HG03460 (cell line): ENCODE results near the gene DGCR8.

Source experiments
- ATAC-seq: cut with Tn5 transposase; IDR thresholded peaks from one replicate; pipeline ENCODE4 v1.9.1; 2021; ENCODE audit not compliant: unreplicated experiment

DGCR8 gene

GRCh38 chr22:20089226-20089976, 9.4 kb downstream of the DGCR8 start:
- ATAC-seq: no peak

- ATAC-seq: no peak
Measured at GRCh38 chr22:20089977-20090729, 10.1 kb downstream of the DGCR8 start.

- ATAC-seq: no peak
Measured at GRCh38 chr22:20090730-20091240, 10.7 kb downstream of the DGCR8 start.

- no peak for ATAC-seq
Measured at GRCh38 chr22:20091690-20092476, 11.8 kb downstream of the DGCR8 start.

GRCh38 chr22:20092477-20092854, 12.4 kb downstream of the DGCR8 start:
- no peak for ATAC-seq

GRCh38 chr22:20093418-20094196, 13.6 kb downstream of the DGCR8 start:
- no peak for ATAC-seq

- ATAC-seq: no peak
Measured at GRCh38 chr22:20094197-20094807, 14.3 kb downstream of the DGCR8 start.

- no peak for ATAC-seq
Measured at GRCh38 chr22:20095521-20095920, 15.5 kb downstream of the DGCR8 start.

- ATAC-seq: no peak
Measured at GRCh38 chr22:20096574-20097420, 16.8 kb downstream of the DGCR8 start.

- no peak for ATAC-seq
Measured at GRCh38 chr22:20099099-20099711, 19.2 kb downstream of the DGCR8 start.

- no peak for ATAC-seq
Measured at GRCh38 chr22:20101638-20102037, 21.6 kb downstream of the DGCR8 start.

- ATAC-seq: no peak
Measured at GRCh38 chr22:20102203-20102780, 22.3 kb downstream of the DGCR8 start.

- ATAC-seq: no peak
Measured at GRCh38 chr22:20105456-20106204, 25.6 kb downstream of the DGCR8 start.

GRCh38 chr22:20106205-20106848, 26.3 kb downstream of the DGCR8 start:
- ATAC-seq: no peak

GRCh38 chr22:20106849-20107237, 26.8 kb downstream of the DGCR8 start:
- no peak for ATAC-seq

- ATAC-seq: no peak
Measured at GRCh38 chr22:20107471-20107901, 27.4 kb downstream of the DGCR8 start.
